Lower leg skin (tissue), 3 donors: ENCODE measurements around the gene KCNJ10.

Experiments
- POLR2A ChIP-seq, 2 donors: fragments of 450-650 bp; IDR thresholded peaks; one replicate each; pipeline ENCODE4 v1.6.1; 2016 to 2017; ENCODE audit warnings: antibody characterized with exemption in 2 of 2, mild to moderate bottlenecking in 1 of 2, moderate library complexity in 1 of 2
- TF ChIP-seq, protein P1 (sequence below), 3 donors: fragments of 450-650 bp; IDR thresholded peaks; one replicate each; pipeline ENCODE4 v1.5.1; 2016; ENCODE audit warnings: antibody characterized with exemption in 3 of 3, mild to moderate bottlenecking in 3 of 3, moderate library complexity in 2 of 3

DNA sequence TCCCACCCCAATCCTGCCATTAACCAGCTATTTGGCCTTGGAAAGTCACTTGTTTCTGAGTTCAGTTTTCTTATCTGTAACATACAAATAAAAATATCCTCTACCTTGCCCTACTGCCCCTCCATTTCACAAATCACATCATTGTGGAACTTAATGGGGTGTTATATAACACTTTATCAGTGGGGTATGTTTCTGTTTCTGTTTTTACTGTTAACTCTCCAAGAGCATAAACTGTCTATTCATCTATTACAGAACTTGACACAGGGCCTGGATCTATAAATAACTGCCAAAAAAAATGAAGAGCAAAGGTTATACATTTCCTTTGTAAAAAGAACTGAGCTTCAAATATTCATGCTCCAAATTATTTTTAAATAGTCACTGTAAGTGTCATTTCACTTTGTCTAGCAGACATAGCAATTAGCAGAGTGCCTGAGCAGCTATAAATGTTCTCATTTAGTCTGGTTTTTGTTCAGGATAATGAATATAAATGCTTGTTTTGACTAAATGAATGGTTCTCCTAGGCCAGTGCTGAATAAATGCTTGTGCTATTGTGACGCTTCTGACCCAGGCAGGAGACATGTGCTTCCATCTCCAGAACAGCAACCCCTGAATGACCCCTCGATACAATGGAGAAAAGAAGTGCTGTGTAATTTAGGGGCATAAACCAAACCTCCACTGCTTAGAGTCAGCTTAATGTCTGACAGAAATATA, 45.6 kb downstream of the KCNJ10 start:
- TF ChIP-seq, protein P1, sequence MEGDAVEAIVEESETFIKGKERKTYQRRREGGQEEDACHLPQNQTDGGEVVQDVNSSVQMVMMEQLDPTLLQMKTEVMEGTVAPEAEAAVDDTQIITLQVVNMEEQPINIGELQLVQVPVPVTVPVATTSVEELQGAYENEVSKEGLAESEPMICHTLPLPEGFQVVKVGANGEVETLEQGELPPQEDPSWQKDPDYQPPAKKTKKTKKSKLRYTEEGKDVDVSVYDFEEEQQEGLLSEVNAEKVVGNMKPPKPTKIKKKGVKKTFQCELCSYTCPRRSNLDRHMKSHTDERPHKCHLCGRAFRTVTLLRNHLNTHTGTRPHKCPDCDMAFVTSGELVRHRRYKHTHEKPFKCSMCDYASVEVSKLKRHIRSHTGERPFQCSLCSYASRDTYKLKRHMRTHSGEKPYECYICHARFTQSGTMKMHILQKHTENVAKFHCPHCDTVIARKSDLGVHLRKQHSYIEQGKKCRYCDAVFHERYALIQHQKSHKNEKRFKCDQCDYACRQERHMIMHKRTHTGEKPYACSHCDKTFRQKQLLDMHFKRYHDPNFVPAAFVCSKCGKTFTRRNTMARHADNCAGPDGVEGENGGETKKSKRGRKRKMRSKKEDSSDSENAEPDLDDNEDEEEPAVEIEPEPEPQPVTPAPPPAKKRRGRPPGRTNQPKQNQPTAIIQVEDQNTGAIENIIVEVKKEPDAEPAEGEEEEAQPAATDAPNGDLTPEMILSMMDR (IDR thresholded peaks at IDR 0.05): no peak
- no peak for TF ChIP-seq POLR2A (IDR thresholded peaks at IDR 0.05)
